NT2/D1 (cell line): ENCODE data around the gene CTBP1.

ENCODE experiments used
- DNase-seq: peaks from one replicate; pipeline ENCODE4 v3.0.0-alpha.2; 2011; ENCODE audit warnings: low read depth, low spot score
- H3K27me3 ChIP-seq: 2 replicates; pipeline ENCODE4 v1.6.0; 2011; ENCODE audit warnings: mild to moderate bottlenecking; ENCODE audit not compliant: insufficient read length, insufficient read depth
- H3K36me3 ChIP-seq: 2 replicates; pipeline ENCODE4 v1.6.1; 2011; ENCODE audit warnings: mild to moderate bottlenecking, low read length, mixed read lengths; ENCODE audit not compliant: insufficient read depth, insufficient read length
- H3K4me1 ChIP-seq: 2 replicates; pipeline ENCODE4 v1.5.1; 2011; ENCODE audit not compliant: insufficient read depth, insufficient read length
- H3K4me3 ChIP-seq: 2 replicates; pipeline ENCODE4 v1.5.1; 2011; ENCODE audit warnings: low read depth; ENCODE audit not compliant: insufficient read length
- H3K9ac ChIP-seq: 2 replicates; pipeline ENCODE4 v1.6.0; 2011; ENCODE audit warnings: low read depth; ENCODE audit not compliant: insufficient read length
- H3K9me3 ChIP-seq: 2 replicates; pipeline ENCODE4 v1.5.1; 2011; ENCODE audit warnings: mild to moderate bottlenecking, low read length; ENCODE audit not compliant: insufficient read depth
- SUZ12 ChIP-seq: IDR thresholded peaks from 2 replicates; pipeline ENCODE4 v1.6.1; 2011; ENCODE audit not compliant: insufficient read length, insufficient read depth; ENCODE audit errors: extremely low read depth
- YY1 ChIP-seq: IDR thresholded peaks from 2 replicates; pipeline ENCODE4 v1.6.1; 2011; ENCODE audit not compliant: insufficient read length, insufficient read depth
- ZNF274 ChIP-seq: IDR thresholded peaks from 2 replicates; pipeline ENCODE4 v1.6.1; 2011; ENCODE audit warnings: mild to moderate bottlenecking, low read depth, low read length

Gene CTBP1

GRCh38 chr4:1279253-1279652, 30.3 kb upstream of the CTBP1 start:
- Histone ChIP-seq H3K4me3 (no peak overlapping the region), H3K9me3 (no peaks in the 10 kb centered on the region), H3K27me3 (no peaks in the 10 kb centered on the region), H3K4me1 (no peaks in the 10 kb centered on the region), H3K36me3 (no peaks in the 10 kb centered on the region), H3K9ac (no peak overlapping the region)
- no peak for DNase-seq
- TF ChIP-seq YY1, result no peak
- no peak for TF ChIP-seq ZNF274
- TF ChIP-seq SUZ12, result no peak

GRCh38 chr4:1277667-1278665, 29.0 kb upstream of the CTBP1 start:
- no peak for TF ChIP-seq YY1
- no peaks in the 10 kb centered on the region for H3K9me3 ChIP-seq
- no peaks in the 10 kb centered on the region for H3K36me3 ChIP-seq
- no peaks in the 10 kb centered on the region for H3K4me1 ChIP-seq
- no peak overlapping the region for H3K4me3 ChIP-seq
- no peak overlapping the region for H3K9ac ChIP-seq
- no peak for DNase-seq
- H3K27me3 ChIP-seq, result no peaks in the 10 kb centered on the region

- no peak overlapping the region for H3K9ac ChIP-seq
- H3K4me3 ChIP-seq, result no peak overlapping the region
- H3K4me1 ChIP-seq, result no peaks in the 10 kb centered on the region
- H3K36me3 ChIP-seq, result no peaks in the 10 kb centered on the region
- DNase-seq, result no peak
- H3K9me3 ChIP-seq, result no peaks in the 10 kb centered on the region
- H3K27me3 ChIP-seq, result no peaks in the 10 kb centered on the region
- TF ChIP-seq ZNF274, result no peak
Measured at GRCh38 chr4:1276984-1277383, 28.1 kb upstream of the CTBP1 start.

DNA sequence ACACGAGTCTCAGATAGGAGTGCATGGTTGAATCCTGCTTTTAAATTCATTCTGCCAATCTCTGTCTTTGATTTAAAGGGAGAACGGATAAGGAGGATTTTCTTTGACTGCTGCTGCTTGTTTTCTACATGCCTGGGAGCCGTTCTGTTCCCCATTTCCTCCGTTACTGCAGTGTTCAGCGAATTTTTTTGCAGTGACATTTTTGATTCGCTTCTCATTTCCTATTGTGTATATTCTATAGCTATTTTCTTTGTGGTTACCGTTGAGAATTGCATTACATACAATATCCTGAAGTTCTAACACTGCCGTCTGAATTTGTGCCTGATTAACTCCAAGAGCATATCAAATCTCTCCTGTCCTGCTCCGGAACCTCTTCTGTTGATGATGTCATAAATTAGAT, 25.9 kb upstream of the CTBP1 start:
- Histone ChIP-seq H3K9ac (no peak overlapping the region), H3K4me3 (no peak overlapping the region), H3K4me1 (no peaks in the 10 kb centered on the region), H3K27me3 (no peaks in the 10 kb centered on the region), H3K36me3 (no peaks in the 10 kb centered on the region), H3K9me3 (peaks cover 3% of the 10 kb centered on the region)
- no peak for DNase-seq
- no peak for TF ChIP-seq ZNF274
- TF ChIP-seq SUZ12, result no peak
- no peak for TF ChIP-seq YY1

GRCh38 chr4:1271686-1272085, 22.8 kb upstream of the CTBP1 start:
- peaks cover 22% of the 10 kb centered on the region for H3K9me3 ChIP-seq
- no peak for DNase-seq
- no peaks in the 10 kb centered on the region for H3K4me1 ChIP-seq
- H3K9ac ChIP-seq, result no peak overlapping the region
- TF ChIP-seq SUZ12 (no peak), ZNF274 (no peak), YY1 (no peak)
- no peaks in the 10 kb centered on the region for H3K27me3 ChIP-seq
- no peaks in the 10 kb centered on the region for H3K36me3 ChIP-seq
- no peak overlapping the region for H3K4me3 ChIP-seq

- no peaks in the 10 kb centered on the region for H3K4me1 ChIP-seq
- no peaks in the 10 kb centered on the region for H3K27me3 ChIP-seq
- no peak overlapping the region for H3K9ac ChIP-seq
- H3K4me3 ChIP-seq, result no peak overlapping the region
- H3K36me3 ChIP-seq, result peaks cover 4% of the 10 kb centered on the region
- no peak for DNase-seq
- peaks cover 33% of the 10 kb centered on the region for H3K9me3 ChIP-seq
- no peak for TF ChIP-seq ZNF274
- no peak for TF ChIP-seq YY1
- no peak for TF ChIP-seq SUZ12
Measured at GRCh38 chr4:1269209-1269608, 20.3 kb upstream of the CTBP1 start.

DNA sequence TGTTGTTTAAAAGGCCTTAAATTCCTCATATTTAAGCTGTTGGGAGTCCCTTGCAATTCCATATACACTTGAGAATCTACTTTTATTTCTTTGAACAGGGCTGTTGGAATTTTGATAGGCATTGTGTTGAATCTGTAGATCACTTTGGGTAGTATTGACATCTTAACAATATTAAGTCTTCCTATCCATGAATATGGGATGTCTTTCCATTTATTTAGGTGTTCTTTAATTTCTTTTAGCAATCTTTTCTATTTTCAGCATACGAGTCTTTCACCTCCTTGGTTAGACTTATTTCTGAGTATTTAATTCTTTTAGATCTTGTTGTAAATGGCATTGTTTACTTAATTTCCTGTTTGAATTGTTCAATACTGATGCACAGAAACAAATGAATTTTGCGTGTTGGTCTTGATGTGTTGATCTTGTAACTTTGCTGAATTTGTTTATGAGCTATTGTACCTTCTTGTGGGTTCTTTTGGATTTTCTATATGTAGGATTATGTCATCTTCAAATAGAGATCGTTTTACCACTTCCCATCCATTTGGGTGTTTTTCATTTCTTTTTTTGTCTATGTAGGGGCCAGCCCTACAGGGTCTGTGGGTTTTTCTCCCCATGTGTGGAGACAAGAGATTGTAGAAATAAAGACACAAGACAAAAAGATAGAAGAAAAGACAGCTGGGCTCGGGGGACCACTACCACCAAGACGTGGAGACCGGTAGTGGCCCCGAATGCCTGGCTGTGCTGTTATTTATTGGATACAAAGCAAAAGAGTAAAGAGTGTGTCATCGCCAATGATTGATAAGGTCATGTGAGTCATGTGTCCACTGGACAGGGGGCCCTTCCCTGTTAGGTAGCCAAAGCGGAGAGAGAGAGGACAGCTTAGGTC, 18.2 kb upstream of the CTBP1 start:
- Histone ChIP-seq H3K9ac (no peak overlapping the region), H3K4me3 (no peak overlapping the region), H3K36me3 (peaks cover 4% of the 10 kb centered on the region), H3K27me3 (no peaks in the 10 kb centered on the region), H3K9me3 (peaks cover 33% of the 10 kb centered on the region), H3K4me1 (no peaks in the 10 kb centered on the region)
- no peak for DNase-seq
- no peak for TF ChIP-seq ZNF274
- TF ChIP-seq SUZ12, result no peak
- TF ChIP-seq YY1, result no peak
